OCI-LY7 (cell line): Measurements from ENCODE around the gene GALNT12. TPM values are rescaled to one million over a fixed set of nuclear protein-coding genes. Genes with fewer than 3 reads are reported as not detected.
A peak's percentile ranks its signal among the peaks of the same experiment; 100 is the strongest.

Experiments used
- BruUV-seq: library from RNA; stranded (reverse); fragments of 400-500 nt; replicated peaks from 2 replicates; lab custom pipeline; 2021; lab: Mats Ljungman, UMichigan
- CTCF ChIA-PET: fragments of 300-600 bp; sonication (Branson Sonifier 250); formaldehyde crosslinking; loops from one replicate; lab custom pipeline; 2022; ENCODE audit warnings: antibody characterized with exemption; ENCODE audit not compliant: unreplicated experiment; lab: Charles Lee
- POLR2A ChIA-PET: fragments of 300-600 bp; sonication (Branson Sonifier 250); formaldehyde crosslinking; loops from one replicate; lab custom pipeline; 2022; ENCODE audit warnings: antibody characterized with exemption; lab: Charles Lee
- DNase-seq: peaks from one replicate; pipeline ENCODE4 v3.0.0-alpha.2; 2015; ENCODE audit warnings: low spot score
- H2AFZ ChIP-seq: fragments of 200-600 bp; sonication (generic), shearing (Covaris generic); 2 replicates; pipeline ENCODE4 v1.6.1; 2014; ENCODE audit warnings: mild to moderate bottlenecking, antibody characterized with exemption, low read length, moderate library complexity
- H3K27ac ChIP-seq: fragments of 200-600 bp; sonication (generic); 2 replicates; pipeline ENCODE4 v1.5.1; 2014; ENCODE audit warnings: mixed run types, low read depth, mild to moderate bottlenecking, moderate library complexity, low read length, inconsistent platforms; ENCODE audit not compliant: poor library complexity, severe bottlenecking
- H3K36me3 ChIP-seq: fragments of 200-600 bp; sonication (generic); 2 replicates; pipeline ENCODE4 v1.6.1; 2014; ENCODE audit warnings: mild to moderate bottlenecking, antibody characterized with exemption, low read length, moderate library complexity, mixed read lengths; ENCODE audit not compliant: insufficient read depth
- H3K4me1 ChIP-seq: fragments of 200-600 bp; sonication (generic); 2 replicates; pipeline ENCODE4 v1.5.1; 2014; ENCODE audit warnings: mild to moderate bottlenecking, low read length; ENCODE audit not compliant: insufficient read depth, poor library complexity, severe bottlenecking
- H3K4me2 ChIP-seq: fragments of 200-600 bp; sonication (generic); 2 replicates; pipeline ENCODE4 v1.6.1; 2014; ENCODE audit warnings: mild to moderate bottlenecking, low read length
- H3K4me3 ChIP-seq: fragments of 200-600 bp; sonication (generic); 2 replicates; pipeline ENCODE4 v1.5.1; 2014; ENCODE audit warnings: mild to moderate bottlenecking, low read depth, low read length; ENCODE audit not compliant: poor library complexity, severe bottlenecking
- H3K79me2 ChIP-seq: fragments of 200-600 bp; sonication (generic); 2 replicates; pipeline ENCODE4 v1.6.1; 2016; ENCODE audit warnings: low read depth, mild to moderate bottlenecking, low read length, moderate library complexity, mixed read lengths; ENCODE audit not compliant: insufficient read depth
- H3K9me2 ChIP-seq: fragments of 200-600 bp; sonication (generic); 2 replicates; pipeline ENCODE4 v1.6.1; 2016; ENCODE audit warnings: mild to moderate bottlenecking, low read length, mixed read lengths; ENCODE audit not compliant: insufficient read depth
- H3K9me3 ChIP-seq: fragments of 200-600 bp; sonication (generic); 2 replicates; pipeline ENCODE4 v1.6.1; 2014; ENCODE audit warnings: mild to moderate bottlenecking, mixed run types, low read length, mixed read lengths
- H4K20me1 ChIP-seq: fragments of 200-600 bp; sonication (generic); 2 replicates; pipeline ENCODE4 v1.6.1; 2014; ENCODE audit warnings: mild to moderate bottlenecking, antibody characterized with exemption, low read length, moderate library complexity, mixed read lengths; ENCODE audit not compliant: insufficient read depth
- CTCF ChIP-seq: fragments of 200-600 bp; sonication (generic); conservative IDR thresholded peaks from 2 replicates; pipeline ENCODE4 v1.5.1; 2014; ENCODE audit warnings: mild to moderate bottlenecking, antibody characterized with exemption, low read length, moderate library complexity, mixed read lengths
- EZH2phosphoT487 ChIP-seq: fragments of 200-600 bp; sonication (generic); IDR thresholded peaks from 2 replicates; pipeline ENCODE4 v1.6.1; 2018; ENCODE audit warnings: low read depth, borderline replicate concordance, mild to moderate bottlenecking, mixed run types, antibody characterized with exemption, low read length, moderate library complexity, mixed read lengths
- intact Hi-C: fragments of 100-400 bp; cut with micrococcal nuclease; formaldehyde crosslinking; loops from one replicate; pipeline ENCODE4 v1.10.0; 2022; ENCODE audit not compliant: unreplicated experiment
- total RNA-seq, 2 experiments: library from RNA; depleted of rRNA in 1 of 2; stranded (reverse); fragments of >200 nt in 1 of 2; shearing (Covaris generic) in 1 of 2; gene quantifications; 2 replicates each; pipeline ENCODE4 v1.2.3, GENCODE V29; 2014 to 2022

Gene GALNT12
- total RNA-seq, 2 experiments from 2014 or later = 5.5 to 9.7 TPM

DNA sequence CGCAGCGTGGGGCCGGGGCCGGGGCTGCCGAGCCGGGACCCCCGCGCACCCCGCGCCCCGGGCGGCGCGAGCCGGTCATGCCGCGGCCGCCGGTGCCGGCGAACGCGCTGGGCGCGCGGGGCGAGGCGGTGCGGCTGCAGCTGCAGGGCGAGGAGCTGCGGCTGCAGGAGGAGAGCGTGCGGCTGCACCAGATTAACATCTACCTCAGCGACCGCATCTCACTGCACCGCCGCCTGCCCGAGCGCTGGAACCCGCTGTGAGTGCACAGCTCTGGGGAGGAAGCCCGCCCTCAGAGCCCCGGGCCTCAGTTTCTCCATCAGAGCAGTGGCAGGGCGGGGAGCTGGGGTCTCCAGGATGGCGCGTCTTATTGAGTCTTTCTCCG is 335 bp downstream of the GALNT12 start:
- ChIA-PET POLR2A (interaction anchor here (0.8 to 1.3 kb wide), 3 partner anchors 11 to 80 kb away, joined by 3 read pairs; partner anchors contain the start of gene ANKS6), CTCF (no interaction called here)
- H3K9me3 ChIP-seq = no peaks in the 10 kb centered on the region
- peak overlapping the region; percentile 46; the same call in 1 of the 2 replicates for H2AFZ ChIP-seq
- TF ChIP-seq CTCF (no peak), EZH2phosphoT487 (no peak)
- H3K27ac ChIP-seq = no peak overlapping the region
- no peaks in the 10 kb centered on the region for H3K79me2 ChIP-seq
- H3K4me2 ChIP-seq = peak overlapping the region; percentile 87
- no peaks in the 10 kb centered on the region for H3K9me2 ChIP-seq
- H3K36me3 ChIP-seq = no peaks in the 10 kb centered on the region
- intact Hi-C loops = no loop called here
- H4K20me1 ChIP-seq = no peaks in the 10 kb centered on the region
- peaks cover 7% of the 10 kb centered on the region for H3K4me1 ChIP-seq
- DNase-seq = peak; percentile 33
- peak overlapping the region; percentile 72 for H3K4me3 ChIP-seq
- BruUV-seq = no TSS peak

- intact Hi-C loops = no loop called here
- Histone ChIP-seq H4K20me1 (no peaks in the 10 kb centered on the region), H3K27ac (no peak overlapping the region), H3K4me3 (peak overlapping the region; percentile 72), H3K36me3 (no peaks in the 10 kb centered on the region), H3K79me2 (no peaks in the 10 kb centered on the region), H2AFZ (no peak overlapping the region; the same call in 1 of the 2 replicates), H3K4me1 (peaks cover 7% of the 10 kb centered on the region), H3K9me2 (no peaks in the 10 kb centered on the region), H3K9me3 (no peaks in the 10 kb centered on the region), H3K4me2 (peak overlapping the region; percentile 87)
- ChIA-PET POLR2A (interaction anchor here (0.8 to 1.3 kb wide), 3 partner anchors 11 to 81 kb away, joined by 3 read pairs; partner anchors contain the start of gene ANKS6), CTCF (no interaction called here)
- BruUV-seq = no TSS peak
- DNase-seq = no peak
- no peak for TF ChIP-seq EZH2phosphoT487
- TF ChIP-seq CTCF = no peak
Measured at GRCh38 chr9:98808411-98808815, 943 bp downstream of the GALNT12 start.

- Histone ChIP-seq H3K79me2 (no peaks in the 10 kb centered on the region), H3K4me2 (peak overlapping the region; percentile 87; the same call in 1 of the 2 replicates), H3K4me1 (peaks cover 7% of the 10 kb centered on the region), H4K20me1 (no peaks in the 10 kb centered on the region), H2AFZ (no peak overlapping the region), H3K36me3 (no peaks in the 10 kb centered on the region), H3K9me2 (no peaks in the 10 kb centered on the region), H3K27ac (no peak overlapping the region), H3K9me3 (no peaks in the 10 kb centered on the region), H3K4me3 (no peak overlapping the region)
- intact Hi-C loops = no loop called here
- ChIA-PET POLR2A (interaction anchor here (1.3 kb wide), 1 partner anchor 81 kb away, joined by 3 read pairs; no protein-coding TSS in a partner anchor), CTCF (no interaction called here)
- no peak for TF ChIP-seq CTCF
- no peak for TF ChIP-seq EZH2phosphoT487
- BruUV-seq = no TSS peak
- DNase-seq = no peak
Measured at GRCh38 chr9:98808875-98809274, 1.4 kb downstream of the GALNT12 start.
